ENCODE results near the gene CHCHD3. TPM values are rescaled to one million over a fixed set of nuclear protein-coding genes. Genes with fewer than 3 reads are reported as not detected.

CHCHD3 gene
- total and polyA plus RNA-seq, 4 donors: 25.5 to 37.8 (median 31.8) TPM

GRCh38 chr7:132847376-132847775 lies 234.5 kb downstream of the CHCHD3 start:
- DNase-seq (ENCODE audit: low spot score): no peak
- TF ChIP-seq TAF1 (conservative IDR thresholded peaks at IDR 0.05): no peak
- no peaks in the 10 kb centered on the region for H3K27me3 ChIP-seq (ENCODE audit: control insufficient read depth in 4 of 4, insufficient read depth in 4 of 4, low read length in 3 of 4)
- H3K9ac ChIP-seq (ENCODE audit: low read depth in 1 of 2, low read length in 2 of 2): no peak overlapping the region
- no peaks in the 10 kb centered on the region for H3K9me3 ChIP-seq (ENCODE audit: control insufficient read depth in 4 of 4, low read length in 3 of 4)
- WGBS: 97% methylated on average over 7 of the region's 7 CpGs
- no peaks in the 10 kb centered on the region for H3K4me1 ChIP-seq (ENCODE audit: control insufficient read depth in 4 of 4, insufficient read depth in 4 of 4, low read length in 3 of 4)
- no peak overlapping the region for H3K4me3 ChIP-seq (ENCODE audit: low read depth in 1 of 3, low read length in 3 of 3)
- H3K36me3 ChIP-seq (ENCODE audit: control insufficient read depth in 4 of 4, insufficient read depth in 3 of 4, low read depth in 1 of 4, low read length in 3 of 4): no peaks in the 10 kb centered on the region
- no peak overlapping the region for H3K27ac ChIP-seq (ENCODE audit: low read depth in 1 of 2, low read length in 2 of 2)

GRCh38 chr7:132846086-132846485 lies 235.8 kb downstream of the CHCHD3 start:
- no peaks in the 10 kb centered on the region for H3K27me3 ChIP-seq (ENCODE audit: control insufficient read depth in 4 of 4, insufficient read depth in 4 of 4, low read length in 3 of 4)
- no peaks in the 10 kb centered on the region for H3K4me1 ChIP-seq (ENCODE audit: control insufficient read depth in 4 of 4, insufficient read depth in 4 of 4, low read length in 3 of 4)
- no peaks in the 10 kb centered on the region for H3K36me3 ChIP-seq (ENCODE audit: control insufficient read depth in 4 of 4, insufficient read depth in 3 of 4, low read depth in 1 of 4, low read length in 3 of 4)
- no peaks in the 10 kb centered on the region for H3K9me3 ChIP-seq (ENCODE audit: control insufficient read depth in 4 of 4, low read length in 3 of 4)
- H3K27ac ChIP-seq (ENCODE audit: low read depth in 1 of 2, low read length in 2 of 2): no peak overlapping the region
- 67% methylated on average over 3 of the region's 3 CpGs for WGBS
- no peak overlapping the region for H3K4me3 ChIP-seq (ENCODE audit: low read depth in 1 of 3, low read length in 3 of 3)
- no peak overlapping the region for H3K9ac ChIP-seq (ENCODE audit: low read depth in 1 of 2, low read length in 2 of 2)
- no peak for DNase-seq (ENCODE audit: low spot score)
- no peak for TF ChIP-seq HNF4A (conservative IDR thresholded peaks at IDR 0.05)
- no peak for TF ChIP-seq REST (IDR thresholded peaks at IDR 0.05)
- TF ChIP-seq MAX (IDR thresholded peaks at IDR 0.05): no peak
- TF ChIP-seq EGR1 (IDR thresholded peaks at IDR 0.05; ENCODE audit: low read depth in 2 of 2): no peak
- no peak for TF ChIP-seq CTCF (IDR thresholded peaks at IDR 0.05; ENCODE audit: low read depth, low read length, missing input control)

GRCh38 chr7:132842478-132842877 lies 239.4 kb downstream of the CHCHD3 start:
- no peak overlapping the region for H3K9ac ChIP-seq (ENCODE audit: low read depth in 1 of 2, low read length in 2 of 2)
- H3K27me3 ChIP-seq (ENCODE audit: control insufficient read depth in 4 of 4, insufficient read depth in 4 of 4, low read length in 3 of 4): no peaks in the 10 kb centered on the region
- no peak overlapping the region for H3K27ac ChIP-seq (ENCODE audit: low read depth in 1 of 2, low read length in 2 of 2)
- no peak overlapping the region for H3K4me3 ChIP-seq (ENCODE audit: low read depth in 1 of 3, low read length in 3 of 3)
- WGBS: 97% methylated on average over 4 of the region's 4 CpGs
- TF ChIP-seq EGR1 (IDR thresholded peaks at IDR 0.05; ENCODE audit: low read depth in 2 of 2): no peak
- no peak for DNase-seq (ENCODE audit: low spot score)
- no peaks in the 10 kb centered on the region for H3K4me1 ChIP-seq (ENCODE audit: control insufficient read depth in 4 of 4, insufficient read depth in 4 of 4, low read length in 3 of 4)
- H3K36me3 ChIP-seq (ENCODE audit: control insufficient read depth in 4 of 4, insufficient read depth in 3 of 4, low read depth in 1 of 4, low read length in 3 of 4): no peaks in the 10 kb centered on the region
- H3K9me3 ChIP-seq (ENCODE audit: control insufficient read depth in 4 of 4, low read length in 3 of 4): no peaks in the 10 kb centered on the region

- Histone ChIP-seq H3K9ac (ENCODE audit: low read depth in 1 of 2, low read length in 2 of 2) (no peak overlapping the region), H3K36me3 (ENCODE audit: control insufficient read depth in 4 of 4, insufficient read depth in 3 of 4, low read depth in 1 of 4, low read length in 3 of 4) (no peaks in the 10 kb centered on the region), H3K4me3 (ENCODE audit: low read depth in 1 of 3, low read length in 3 of 3) (no peak overlapping the region), H3K9me3 (ENCODE audit: control insufficient read depth in 4 of 4, low read length in 3 of 4) (no peaks in the 10 kb centered on the region), H3K27ac (ENCODE audit: low read depth in 1 of 2, low read length in 2 of 2) (no peak overlapping the region), H3K27me3 (ENCODE audit: control insufficient read depth in 4 of 4, insufficient read depth in 4 of 4, low read length in 3 of 4) (no peaks in the 10 kb centered on the region), H3K4me1 (ENCODE audit: control insufficient read depth in 4 of 4, insufficient read depth in 4 of 4, low read length in 3 of 4) (no peaks in the 10 kb centered on the region)
- DNase-seq (ENCODE audit: low spot score): no peak
- 76% methylated on average over 1 of the region's 1 CpG for WGBS
- TF ChIP-seq ATF3 (IDR thresholded peaks at IDR 0.05) (no peak), GABPA (IDR thresholded peaks at IDR 0.05 in 1 of 2, conservative IDR thresholded peaks at IDR 0.05 in 1 of 2) (no peak), RXRA (IDR thresholded peaks at IDR 0.05) (no peak), NR2F2 (IDR thresholded peaks at IDR 0.05) (no peak), HNF4A (conservative IDR thresholded peaks at IDR 0.05) (no peak), HNF4G (IDR thresholded peaks at IDR 0.05) (no peak), EGR1 (IDR thresholded peaks at IDR 0.05; ENCODE audit: low read depth in 2 of 2) (no peak), REST (IDR thresholded peaks at IDR 0.05) (no peak), MAX (IDR thresholded peaks at IDR 0.05) (no peak), RAD21 (IDR thresholded peaks at IDR 0.05) (no peak)
These were observed 241.7 kb downstream of the CHCHD3 start for GRCh38 chr7:132840199-132840598.

Measured in liver (tissue), 9 donors.